GM12873 (cell line): ENCODE data around the gene ELOVL6.

Experiments
- CTCF ChIP-seq: IDR thresholded peaks from 2 replicates; pipeline ENCODE4 v1.5.1; 2012; ENCODE audit warnings: low read depth, mild to moderate bottlenecking, moderate library complexity, low read length, control low read depth; ENCODE audit not compliant: insufficient read depth; ENCODE audit errors: missing control alignments

ELOVL6 gene

DNA sequence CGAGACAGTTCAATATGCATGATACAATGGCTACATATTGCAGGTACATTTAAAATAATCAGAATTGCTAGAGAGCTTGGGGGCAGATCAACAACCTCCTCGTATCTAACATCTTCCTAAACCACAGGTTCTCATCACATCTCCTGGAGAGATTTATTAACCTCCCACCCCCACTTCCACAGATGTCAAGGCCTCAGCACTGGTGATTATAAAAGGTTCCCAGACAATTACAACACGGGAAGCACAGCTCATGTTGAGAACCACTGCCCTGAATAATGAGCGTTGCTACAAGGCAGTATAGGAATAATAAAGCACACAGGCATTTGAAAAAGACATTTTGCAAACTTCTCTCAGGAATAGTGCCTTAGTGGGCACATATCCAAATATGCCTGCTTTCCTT is 42.8 kb downstream of the ELOVL6 start:
- no peak for TF ChIP-seq CTCF

DNA sequence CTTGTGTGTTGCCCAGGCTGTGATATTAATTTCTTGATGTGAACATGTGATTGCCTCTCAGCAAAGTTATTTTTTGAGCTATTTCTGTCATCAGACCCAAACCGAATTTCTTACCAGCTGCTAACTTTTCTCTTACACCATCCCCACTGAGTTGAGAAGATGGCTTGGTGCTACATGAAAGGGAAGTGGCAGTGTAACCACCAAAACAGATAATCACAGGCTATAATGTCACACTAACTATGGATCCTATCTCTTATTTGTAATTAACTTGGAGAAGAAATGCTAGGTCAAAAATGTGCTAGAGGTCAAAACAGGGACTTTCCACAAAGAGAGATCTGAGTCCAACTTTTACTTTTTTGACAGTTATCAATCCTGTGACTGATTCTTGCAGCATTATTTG is 43.8 kb downstream of the ELOVL6 start:
- TF ChIP-seq CTCF, result no peak

GRCh38 chr4:110152386-110152785 is 46.0 kb downstream of the ELOVL6 start:
- TF ChIP-seq CTCF, result no peak

DNA sequence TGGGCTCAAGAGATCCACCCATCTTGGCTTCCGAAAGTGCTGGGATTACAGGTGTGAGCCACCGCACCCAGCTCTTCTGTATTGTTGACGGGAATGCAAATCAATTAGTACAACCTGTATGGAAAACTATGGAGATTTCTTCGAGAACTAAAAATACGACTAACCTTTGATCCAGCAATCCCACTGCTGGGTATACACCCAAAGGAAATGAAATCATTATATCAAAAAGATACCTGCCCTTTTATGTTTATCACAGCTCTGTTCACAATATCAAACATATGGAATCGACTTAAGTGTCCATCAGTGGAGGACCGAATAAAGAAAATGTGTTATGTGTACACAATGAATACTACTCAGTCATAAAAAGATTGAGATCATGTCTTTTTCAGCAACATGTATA is 49.3 kb downstream of the ELOVL6 start:
- no peak for TF ChIP-seq CTCF

- TF ChIP-seq CTCF, result no peak
Measured at GRCh38 chr4:110142461-110142860, 56.0 kb downstream of the ELOVL6 start.

DNA sequence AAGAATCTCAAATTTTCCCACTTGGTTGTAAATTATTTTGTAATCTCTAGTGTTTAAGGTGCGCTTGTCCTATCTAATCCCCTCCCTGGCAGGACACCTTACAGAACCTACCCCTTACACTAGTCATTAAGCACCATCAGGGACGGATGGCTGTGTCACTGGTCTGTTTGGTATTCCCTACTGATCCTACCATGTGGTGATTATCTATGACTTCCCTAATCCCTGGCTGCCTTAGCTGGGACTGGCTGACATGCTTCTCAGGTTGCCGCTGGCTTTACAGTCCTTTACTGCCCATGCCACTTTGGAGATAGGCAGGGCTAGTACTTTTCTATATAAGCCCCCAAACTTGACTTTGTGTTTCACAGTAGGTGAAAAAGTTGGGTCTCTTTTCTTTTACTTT is 58.6 kb downstream of the ELOVL6 start:
- TF ChIP-seq CTCF, result no peak

- TF ChIP-seq CTCF, result no peak
Measured at GRCh38 chr4:110139111-110139510, 59.3 kb downstream of the ELOVL6 start.
